Vagina (tissue), 2 donors: ENCODE data around the gene RNF182.

ENCODE experiments used
- POLR2A ChIP-seq, 2 donors: fragments of 450-650 bp; IDR thresholded peaks; one replicate each; pipeline ENCODE4 v1.6.1; 2017; ENCODE audit warnings: antibody characterized with exemption in 2 of 2, mild to moderate bottlenecking in 2 of 2, moderate library complexity in 2 of 2
- POLR2AphosphoS5 ChIP-seq, 2 donors: sonication (generic); formaldehyde crosslinking; IDR thresholded peaks; one replicate each; pipeline ENCODE4 v1.9.0; 2017; ENCODE audit warnings: antibody characterized with exemption in 2 of 2, mild to moderate bottlenecking in 2 of 2, low read depth in 1 of 2; ENCODE audit not compliant: insufficient read depth in 1 of 2
- TF ChIP-seq, protein P1 (sequence below), 3 experiments: fragments of 450-650 bp in 2 of 3; fragments of 200-600 bp in 1 of 3; sonication (generic) in 1 of 3; IDR thresholded peaks; one replicate each; pipeline ENCODE4 v1.5.1; 2017 to 2019; ENCODE audit warnings: antibody characterized with exemption in 3 of 3, mild to moderate bottlenecking in 2 of 3, moderate library complexity in 2 of 3

GRCh38 chr6:13927203-13927602, 2.5 kb downstream of the RNF182 start:
- no peak for TF ChIP-seq POLR2AphosphoS5 (IDR thresholded peaks at IDR 0.05; ENCODE audit: insufficient read depth in 1 of 2, low read depth in 1 of 2)
- TF ChIP-seq, protein P1, sequence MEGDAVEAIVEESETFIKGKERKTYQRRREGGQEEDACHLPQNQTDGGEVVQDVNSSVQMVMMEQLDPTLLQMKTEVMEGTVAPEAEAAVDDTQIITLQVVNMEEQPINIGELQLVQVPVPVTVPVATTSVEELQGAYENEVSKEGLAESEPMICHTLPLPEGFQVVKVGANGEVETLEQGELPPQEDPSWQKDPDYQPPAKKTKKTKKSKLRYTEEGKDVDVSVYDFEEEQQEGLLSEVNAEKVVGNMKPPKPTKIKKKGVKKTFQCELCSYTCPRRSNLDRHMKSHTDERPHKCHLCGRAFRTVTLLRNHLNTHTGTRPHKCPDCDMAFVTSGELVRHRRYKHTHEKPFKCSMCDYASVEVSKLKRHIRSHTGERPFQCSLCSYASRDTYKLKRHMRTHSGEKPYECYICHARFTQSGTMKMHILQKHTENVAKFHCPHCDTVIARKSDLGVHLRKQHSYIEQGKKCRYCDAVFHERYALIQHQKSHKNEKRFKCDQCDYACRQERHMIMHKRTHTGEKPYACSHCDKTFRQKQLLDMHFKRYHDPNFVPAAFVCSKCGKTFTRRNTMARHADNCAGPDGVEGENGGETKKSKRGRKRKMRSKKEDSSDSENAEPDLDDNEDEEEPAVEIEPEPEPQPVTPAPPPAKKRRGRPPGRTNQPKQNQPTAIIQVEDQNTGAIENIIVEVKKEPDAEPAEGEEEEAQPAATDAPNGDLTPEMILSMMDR (IDR thresholded peaks at IDR 0.05): no peak
- TF ChIP-seq POLR2A (IDR thresholded peaks at IDR 0.05): no peak
